Measurements from ENCODE around the gene BPI.
"Not testable (repeated sequence)": the region's sequence is repeated elsewhere in the genome, so short reads cannot be mapped to it uniquely, and the experiment has no call there.

The BPI gene

GRCh38 chr20:38308447-38308846 lies 4.5 kb downstream of the BPI start:
- Mint-ChIP-seq H3K27me3 (peaks cover 66% of the 10 kb centered on the region), H3K4me1 (peaks cover 24% of the 10 kb centered on the region), H3K9me3 (no peaks in the 10 kb centered on the region), H3K27ac (no peak overlapping the region), H3K4me3 (no peak overlapping the region)
- no peak for DNase-seq
- no peak for ATAC-seq

DNA sequence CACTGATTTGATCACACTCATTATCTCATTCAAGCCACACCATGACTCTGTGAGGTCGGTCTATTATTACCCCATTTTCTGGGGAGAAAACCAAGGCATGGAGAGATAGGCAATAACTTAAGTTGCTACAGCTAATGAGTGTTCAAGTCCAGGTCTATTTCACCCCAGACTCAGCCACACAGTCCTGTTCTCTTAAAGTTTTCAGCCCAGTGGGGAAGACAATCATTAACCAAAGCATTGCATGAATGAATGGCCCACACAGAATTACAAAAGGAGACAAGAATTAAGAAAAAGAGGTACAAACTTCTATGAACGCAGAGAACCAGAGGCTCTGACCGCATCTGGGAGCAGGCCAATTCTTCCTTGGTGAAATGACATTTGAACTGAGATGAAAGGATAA lies 7.1 kb downstream of the BPI start:
- no peaks in the 10 kb centered on the region for H3K9me3 Mint-ChIP-seq
- H3K4me1 Mint-ChIP-seq: peaks cover 8% of the 10 kb centered on the region
- no peak for DNase-seq
- peaks cover 44% of the 10 kb centered on the region for H3K27me3 Mint-ChIP-seq
- H3K27ac Mint-ChIP-seq: no peak overlapping the region
- ATAC-seq: no peak
- H3K4me3 Mint-ChIP-seq: no peak overlapping the region

GRCh38 chr20:38311491-38311890 lies 7.5 kb downstream of the BPI start:
- Mint-ChIP-seq H3K9me3 (no peaks in the 10 kb centered on the region), H3K27ac (peak overlapping the region in 1 of 2 donors; percentile 75), H3K4me3 (no peak overlapping the region), H3K4me1 (peaks cover 8% of the 10 kb centered on the region), H3K27me3 (peaks cover 44% of the 10 kb centered on the region)
- no peak for DNase-seq
- no peak for ATAC-seq

GRCh38 chr20:38313676-38314075 lies 9.7 kb downstream of the BPI start:
- Mint-ChIP-seq H3K4me1 (no peaks in the 10 kb centered on the region), H3K27ac (no peak overlapping the region), H3K9me3 (no peaks in the 10 kb centered on the region), H3K27me3 (peaks cover 38% of the 10 kb centered on the region), H3K4me3 (no peak overlapping the region)
- DNase-seq (no peak), ATAC-seq (no peak)

DNA sequence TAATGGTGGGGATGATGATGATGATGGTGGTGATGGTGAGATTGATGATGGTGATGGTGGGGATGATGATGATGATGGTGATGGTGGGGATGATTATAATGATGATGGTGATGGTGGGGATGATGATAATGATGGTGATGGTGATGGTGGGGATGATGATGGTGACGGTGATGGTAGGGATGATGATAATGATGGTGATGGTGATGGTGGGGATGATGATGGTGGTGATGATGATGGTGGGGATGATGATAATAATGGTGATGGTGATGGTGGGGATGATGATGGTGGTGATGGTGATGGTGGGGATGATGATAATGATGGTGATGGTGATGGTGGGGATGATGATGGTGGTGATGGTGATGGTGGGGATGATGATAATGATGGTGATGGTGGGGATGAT lies 10.4 kb downstream of the BPI start:
- not testable (repeated sequence) for ATAC-seq, H3K4me1 Mint-ChIP-seq, DNase-seq, H3K4me3 Mint-ChIP-seq, H3K9me3 Mint-ChIP-seq, H3K27ac Mint-ChIP-seq
- peaks cover 38% of the 10 kb centered on the region for H3K27me3 Mint-ChIP-seq

- Mint-ChIP-seq H3K4me3 (no peak overlapping the region), H3K4me1 (no peaks in the 10 kb centered on the region), H3K27me3 (peaks cover 44% of the 10 kb centered on the region), H3K27ac (peak overlapping the region in 1 of 2 donors; percentile 40), H3K9me3 (no peaks in the 10 kb centered on the region)
- no peak for DNase-seq
- ATAC-seq: no peak
Measured at GRCh38 chr20:38315290-38315966, 11.5 kb downstream of the BPI start.

- H3K4me1 Mint-ChIP-seq: no peaks in the 10 kb centered on the region
- H3K4me3 Mint-ChIP-seq: no peak overlapping the region
- no peak for DNase-seq
- H3K27ac Mint-ChIP-seq: no peak overlapping the region
- H3K27me3 Mint-ChIP-seq: peaks cover 38% of the 10 kb centered on the region
- H3K9me3 Mint-ChIP-seq: no peaks in the 10 kb centered on the region
- ATAC-seq: no peak
Measured at GRCh38 chr20:38316341-38316740, 12.4 kb downstream of the BPI start.

- no peak for DNase-seq
- no peak overlapping the region for H3K4me3 Mint-ChIP-seq
- H3K27ac Mint-ChIP-seq: no peak overlapping the region
- H3K4me1 Mint-ChIP-seq: no peaks in the 10 kb centered on the region
- ATAC-seq: no peak
- H3K9me3 Mint-ChIP-seq: no peaks in the 10 kb centered on the region
- H3K27me3 Mint-ChIP-seq: peaks cover 32% of the 10 kb centered on the region
Measured at GRCh38 chr20:38317422-38317821, 13.5 kb downstream of the BPI start.

GRCh38 chr20:38320221-38320620 lies 16.3 kb downstream of the BPI start:
- Mint-ChIP-seq H3K27ac (no peak overlapping the region), H3K4me1 (no peaks in the 10 kb centered on the region), H3K4me3 (no peak overlapping the region), H3K9me3 (no peaks in the 10 kb centered on the region), H3K27me3 (peaks cover 31% of the 10 kb centered on the region)
- DNase-seq (no peak), ATAC-seq (no peak)

GRCh38 chr20:38321959-38322598 lies 18.1 kb downstream of the BPI start:
- H3K27me3 Mint-ChIP-seq: peaks cover 23% of the 10 kb centered on the region
- H3K4me1 Mint-ChIP-seq: no peaks in the 10 kb centered on the region
- H3K27ac Mint-ChIP-seq: no peak overlapping the region
- H3K9me3 Mint-ChIP-seq: no peaks in the 10 kb centered on the region
- ATAC-seq (no peak), DNase-seq (no peak)
- H3K4me3 Mint-ChIP-seq: no peak overlapping the region

DNA sequence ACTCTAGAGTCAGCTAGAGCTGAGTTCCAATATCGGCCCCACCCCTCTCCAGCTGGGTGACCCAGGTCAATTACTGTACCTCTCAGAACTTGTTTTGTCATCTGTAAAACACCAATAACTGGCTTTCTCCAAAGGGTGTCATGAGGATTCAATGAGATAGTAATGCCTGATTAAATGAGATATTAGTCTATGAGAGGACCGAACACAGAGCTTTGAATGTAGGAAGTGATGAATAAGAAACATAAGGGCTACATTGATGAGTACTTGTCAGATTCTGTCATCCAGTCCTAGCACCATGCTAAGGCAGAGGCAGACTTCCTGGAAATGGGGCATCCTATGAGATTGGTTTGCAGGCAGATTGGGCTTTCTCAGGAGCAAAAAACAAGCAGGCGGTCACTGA lies 20.2 kb downstream of the BPI start:
- peaks cover 27% of the 10 kb centered on the region for H3K27me3 Mint-ChIP-seq
- DNase-seq: no peak
- no peak overlapping the region for H3K4me3 Mint-ChIP-seq
- ATAC-seq: no peak
- H3K4me1 Mint-ChIP-seq: no peaks in the 10 kb centered on the region
- H3K9me3 Mint-ChIP-seq: no peaks in the 10 kb centered on the region
- no peak overlapping the region for H3K27ac Mint-ChIP-seq

- no peak overlapping the region for H3K27ac Mint-ChIP-seq
- DNase-seq: no peak
- ATAC-seq: no peak
- no peaks in the 10 kb centered on the region for H3K4me1 Mint-ChIP-seq
- no peak overlapping the region for H3K4me3 Mint-ChIP-seq
- H3K9me3 Mint-ChIP-seq: no peaks in the 10 kb centered on the region
- peaks cover 21% of the 10 kb centered on the region for H3K27me3 Mint-ChIP-seq
Measured at GRCh38 chr20:38325167-38325566, 21.2 kb downstream of the BPI start.

DNA sequence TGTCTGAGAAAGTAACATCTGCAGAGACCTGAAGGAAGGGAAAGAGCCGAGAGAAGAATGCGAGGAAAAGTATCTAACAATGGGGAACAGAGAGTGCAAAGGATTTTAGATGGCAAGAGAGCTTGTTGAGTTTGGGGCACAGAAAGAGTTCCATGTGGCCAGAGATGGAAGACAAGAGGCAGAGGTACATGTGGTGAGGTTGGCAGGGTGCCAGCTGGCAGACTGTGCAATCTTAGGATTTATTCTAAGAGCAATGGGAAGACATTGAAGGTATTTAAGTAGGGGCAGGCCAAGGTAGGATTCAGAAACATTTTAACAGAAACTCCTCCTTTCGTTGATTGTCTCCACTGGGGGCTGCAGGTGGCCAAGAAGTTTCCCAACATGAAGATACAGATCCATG lies 21.9 kb downstream of the BPI start:
- Mint-ChIP-seq H3K4me1 (no peaks in the 10 kb centered on the region), H3K27me3 (peaks cover 15% of the 10 kb centered on the region), H3K9me3 (no peaks in the 10 kb centered on the region), H3K4me3 (no peak overlapping the region), H3K27ac (no peak overlapping the region)
- DNase-seq: no peak
- no peak for ATAC-seq

GRCh38 chr20:38326309-38326708 lies 22.4 kb downstream of the BPI start:
- ATAC-seq (no peak), DNase-seq (no peak)
- Mint-ChIP-seq H3K4me1 (no peaks in the 10 kb centered on the region), H3K27ac (no peak overlapping the region), H3K9me3 (no peaks in the 10 kb centered on the region), H3K4me3 (no peak overlapping the region), H3K27me3 (peaks cover 15% of the 10 kb centered on the region)

GRCh38 chr20:38330638-38331037 lies 26.7 kb downstream of the BPI start:
- H3K4me3 Mint-ChIP-seq: no peak overlapping the region
- H3K27ac Mint-ChIP-seq: no peak overlapping the region
- H3K27me3 Mint-ChIP-seq: peaks cover 38% of the 10 kb centered on the region
- DNase-seq (no peak), ATAC-seq (no peak)
- H3K9me3 Mint-ChIP-seq: no peaks in the 10 kb centered on the region
- no peaks in the 10 kb centered on the region for H3K4me1 Mint-ChIP-seq

DNA sequence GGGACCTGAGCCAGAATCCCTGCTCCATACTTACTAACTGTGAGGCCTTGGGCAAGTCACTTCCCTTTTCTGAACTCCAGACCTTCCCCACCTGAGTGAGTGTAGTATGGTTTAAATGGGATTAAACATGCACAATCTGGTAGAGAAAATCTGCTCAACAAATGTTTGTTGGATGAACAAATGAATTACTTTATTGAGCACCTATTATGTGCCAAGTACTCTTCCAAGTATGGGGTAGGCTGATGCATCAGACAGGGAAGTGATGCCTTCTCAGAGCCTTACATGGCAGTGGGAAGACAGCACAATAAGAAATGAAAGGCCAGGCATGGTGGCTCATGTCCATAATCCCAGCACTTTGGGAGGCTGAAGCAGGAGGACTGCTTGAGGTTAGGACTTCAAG lies 27.3 kb downstream of the BPI start:
- no peak for ATAC-seq
- no peak overlapping the region for H3K27ac Mint-ChIP-seq
- no peak overlapping the region for H3K4me3 Mint-ChIP-seq
- H3K27me3 Mint-ChIP-seq: peaks cover 44% of the 10 kb centered on the region
- DNase-seq: no peak
- no peaks in the 10 kb centered on the region for H3K4me1 Mint-ChIP-seq
- peaks cover 0 to 4% of the 10 kb centered on the region in 2 donors for H3K9me3 Mint-ChIP-seq

DNA sequence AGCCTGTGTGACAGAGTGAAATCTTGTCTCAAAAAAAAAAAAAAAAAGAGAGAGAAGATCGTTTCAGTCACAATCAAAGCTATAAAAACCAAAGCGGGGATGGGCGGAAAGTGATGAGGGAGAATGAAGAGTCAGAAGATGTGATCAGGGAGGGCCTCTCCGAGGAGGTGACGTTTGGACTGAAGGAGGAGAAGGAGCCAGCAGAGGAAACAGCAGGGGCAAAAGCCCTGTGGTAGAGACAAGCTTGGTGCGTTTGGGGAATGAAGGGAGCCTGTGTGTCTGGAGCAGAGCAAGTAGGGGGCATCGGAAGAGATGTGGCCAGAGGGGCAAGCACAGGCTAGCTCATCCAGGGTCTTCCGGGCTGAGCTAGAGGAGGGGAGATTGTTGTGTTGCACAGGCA lies 27.9 kb downstream of the BPI start:
- H3K27me3 Mint-ChIP-seq: peaks cover 46% of the 10 kb centered on the region
- H3K9me3 Mint-ChIP-seq: peaks cover 0 to 7% of the 10 kb centered on the region in 2 donors
- ATAC-seq (no peak), DNase-seq (no peak)
- no peak overlapping the region for H3K27ac Mint-ChIP-seq
- H3K4me3 Mint-ChIP-seq: no peak overlapping the region
- no peaks in the 10 kb centered on the region for H3K4me1 Mint-ChIP-seq

Data from stimulated activated naive CD8-positive, alpha-beta T cell treated with anti-CD3 and anti-CD28 coated beads, Interleukin-15, amount 100 ng/mL, for 72 hours (primary cell).